SK-N-MC (cell line): ENCODE results near the gene SEBOX.
A peak's percentile ranks its signal among the peaks of the same experiment; 100 is the strongest.

Experiments
- DNase-seq: peaks from one replicate; pipeline ENCODE4 v3.0.0-alpha.2; 2011; ENCODE audit warnings: low read depth, low spot score
- H3K27ac ChIP-seq: fragments of 200-600 bp; sonication (generic); 2 replicates; pipeline ENCODE4 v1.5.1; 2016; ENCODE audit warnings: mixed run types
- H3K36me3 ChIP-seq: fragments of 200-600 bp; sonication (generic); 2 replicates; pipeline ENCODE4 v1.6.1; 2017; ENCODE audit warnings: antibody characterized with exemption, low read length, mixed read lengths; ENCODE audit not compliant: insufficient read depth
- H3K4me3 ChIP-seq: fragments of 200-600 bp; sonication (generic); 2 replicates; pipeline ENCODE4 v1.5.1; 2016
- H3K9ac ChIP-seq: fragments of 200-600 bp; sonication (generic); 2 replicates; pipeline ENCODE4 v1.8.0; 2017; ENCODE audit warnings: mixed run types, mixed read lengths; ENCODE audit not compliant: insufficient read length
- H3K9me3 ChIP-seq: fragments of 200-600 bp; sonication (generic); 2 replicates; pipeline ENCODE4 v1.6.1; 2017; ENCODE audit warnings: low read depth, mild to moderate bottlenecking, antibody characterized with exemption, low read length, moderate library complexity, mixed read lengths
- EZH2 ChIP-seq: fragments of 200-600 bp; sonication (generic); IDR thresholded peaks from one replicate; pipeline ENCODE4 v1.6.1; 2017; ENCODE audit warnings: antibody characterized with exemption
- FOXP2 ChIP-seq: optimal IDR thresholded peaks from 2 replicates; pipeline ENCODE3; 2011; ENCODE audit warnings: mild to moderate bottlenecking, moderate library complexity; ENCODE audit not compliant: insufficient read depth; ENCODE audit errors: extremely low read length, control extremely low read depth
- POLR2AphosphoS5 ChIP-seq: IDR thresholded peaks from 2 replicates; pipeline ENCODE4 v1.6.1; 2012; ENCODE audit warnings: mild to moderate bottlenecking, low read depth, low read length, borderline replicate concordance

Gene SEBOX

DNA sequence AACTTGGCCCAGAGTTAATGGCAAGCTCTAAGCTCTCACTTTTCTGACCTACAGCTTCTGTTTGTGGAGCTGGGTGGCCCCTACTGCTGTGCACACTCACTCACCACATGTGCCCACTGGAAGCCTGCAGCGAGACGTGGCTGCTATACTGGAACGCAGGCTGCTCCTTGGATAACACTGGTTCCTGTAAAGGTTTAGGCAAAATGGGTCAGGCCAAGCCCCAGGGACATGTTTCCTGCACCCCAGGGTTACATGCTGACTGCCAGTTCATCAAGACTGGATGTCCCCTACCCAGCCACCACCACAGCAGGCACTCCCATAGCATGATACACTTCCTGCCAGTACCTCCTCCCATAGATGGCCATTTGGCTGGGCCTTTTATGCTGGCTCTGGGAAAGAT, 16.0 kb downstream of the SEBOX start:
- no peak for DNase-seq
- TF ChIP-seq EZH2 (no peak), POLR2AphosphoS5 (no peak; the same call in 1 of the 2 replicates), FOXP2 (no peak)
- no peak overlapping the region for H3K9ac ChIP-seq
- peaks cover 68% of the 10 kb centered on the region for H3K36me3 ChIP-seq
- no peaks in the 10 kb centered on the region for H3K9me3 ChIP-seq
- H3K4me3 ChIP-seq: no peak overlapping the region
- H3K27ac ChIP-seq: no peak overlapping the region

DNA sequence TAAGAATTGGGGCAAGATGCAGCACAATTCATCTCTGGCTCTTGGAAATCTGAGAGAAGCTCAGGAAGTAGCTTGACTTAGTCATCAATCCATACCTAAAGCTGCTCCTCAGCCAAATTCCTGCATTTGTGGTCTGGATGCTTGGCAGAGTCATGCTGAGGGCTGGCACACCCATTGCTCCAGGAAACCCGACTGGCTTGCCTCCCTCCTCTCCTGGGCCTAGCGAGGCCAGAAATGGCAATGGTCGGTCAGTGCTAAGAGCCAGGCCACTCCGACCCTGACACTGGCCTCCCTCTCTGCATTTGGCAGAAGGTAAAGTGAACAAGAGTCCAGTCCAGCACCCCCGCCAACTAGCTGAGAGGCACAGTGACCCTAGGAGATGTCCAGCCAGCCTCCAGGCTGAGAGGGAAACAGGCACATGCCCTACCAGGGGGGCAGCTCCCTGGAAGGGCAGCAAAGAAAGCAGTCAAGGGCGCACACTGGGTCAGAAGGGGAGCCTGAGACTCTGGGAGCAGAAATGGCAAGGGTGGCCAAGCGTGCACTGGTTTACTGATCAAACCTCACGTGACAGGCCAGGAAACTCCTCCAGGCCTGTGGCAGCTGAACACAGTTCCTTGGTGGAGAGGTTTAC, 17.6 kb downstream of the SEBOX start:
- Histone ChIP-seq H3K27ac (no peak overlapping the region), H3K9ac (no peak overlapping the region), H3K36me3 (peaks cover 56% of the 10 kb centered on the region), H3K4me3 (no peak overlapping the region), H3K9me3 (no peaks in the 10 kb centered on the region)
- TF ChIP-seq POLR2AphosphoS5: no peak; the same call in 1 of the 2 replicates
- TF ChIP-seq FOXP2: no peak
- no peak for TF ChIP-seq EZH2
- no peak for DNase-seq

DNA sequence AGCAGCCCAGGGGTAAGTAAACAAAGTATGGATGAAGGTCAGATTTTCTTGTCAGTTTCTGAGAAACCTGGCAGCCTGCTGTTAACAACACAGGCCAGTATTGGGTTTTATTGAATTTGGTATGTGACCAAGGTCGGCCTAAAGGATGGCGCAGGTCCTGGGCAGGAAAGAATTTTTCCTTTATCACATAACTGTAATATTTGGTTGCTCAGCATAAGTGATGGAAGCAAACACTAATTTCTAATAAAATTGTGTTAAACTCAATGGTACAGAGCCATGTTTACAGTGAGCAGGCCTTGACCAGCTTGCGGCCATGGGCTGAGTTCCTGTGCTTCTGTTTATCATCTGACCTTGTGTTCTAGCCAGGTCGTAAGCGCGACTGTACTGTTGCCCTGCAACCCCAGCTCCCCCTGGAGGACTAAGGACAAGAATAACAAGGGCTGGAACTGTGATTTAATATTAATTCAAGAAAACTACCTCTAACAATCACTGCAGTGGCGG, 18.2 kb downstream of the SEBOX start:
- H3K36me3 ChIP-seq: peaks cover 59% of the 10 kb centered on the region
- H3K27ac ChIP-seq: no peak overlapping the region

DNA sequence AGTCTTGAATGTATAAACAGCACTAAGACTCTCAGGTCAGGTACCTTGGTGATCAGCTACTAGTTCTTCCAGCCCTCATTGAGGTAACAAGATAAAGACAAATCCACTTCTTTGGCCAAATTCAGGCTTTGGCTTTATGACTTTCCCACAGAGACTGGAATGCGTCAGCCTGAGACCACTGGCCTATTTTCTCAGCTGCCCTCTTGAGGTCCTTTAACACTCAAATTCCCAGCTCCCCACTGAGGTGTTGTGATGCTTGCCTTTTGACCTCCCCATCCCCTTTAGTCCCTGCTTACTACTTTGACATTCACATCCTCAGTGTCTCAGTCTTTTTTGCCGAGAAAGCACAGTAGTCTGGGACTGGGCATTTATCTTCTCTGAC, 18.8 kb downstream of the SEBOX start:
- Histone ChIP-seq H3K9ac (no peak overlapping the region), H3K9me3 (no peaks in the 10 kb centered on the region), H3K4me3 (no peak overlapping the region), H3K36me3 (peaks cover 59% of the 10 kb centered on the region), H3K27ac (no peak overlapping the region)
- no peak for DNase-seq
- TF ChIP-seq EZH2: no peak
- no peak for TF ChIP-seq POLR2AphosphoS5
- no peak for TF ChIP-seq FOXP2

More for the DNA sequence above, 18.2 kb downstream of the SEBOX start:
- H3K4me3 ChIP-seq: no peak overlapping the region
- no peaks in the 10 kb centered on the region for H3K9me3 ChIP-seq
- no peak for DNase-seq
- no peak for TF ChIP-seq FOXP2
- TF ChIP-seq EZH2: no peak
- no peak for TF ChIP-seq POLR2AphosphoS5
- no peak overlapping the region for H3K9ac ChIP-seq

DNA sequence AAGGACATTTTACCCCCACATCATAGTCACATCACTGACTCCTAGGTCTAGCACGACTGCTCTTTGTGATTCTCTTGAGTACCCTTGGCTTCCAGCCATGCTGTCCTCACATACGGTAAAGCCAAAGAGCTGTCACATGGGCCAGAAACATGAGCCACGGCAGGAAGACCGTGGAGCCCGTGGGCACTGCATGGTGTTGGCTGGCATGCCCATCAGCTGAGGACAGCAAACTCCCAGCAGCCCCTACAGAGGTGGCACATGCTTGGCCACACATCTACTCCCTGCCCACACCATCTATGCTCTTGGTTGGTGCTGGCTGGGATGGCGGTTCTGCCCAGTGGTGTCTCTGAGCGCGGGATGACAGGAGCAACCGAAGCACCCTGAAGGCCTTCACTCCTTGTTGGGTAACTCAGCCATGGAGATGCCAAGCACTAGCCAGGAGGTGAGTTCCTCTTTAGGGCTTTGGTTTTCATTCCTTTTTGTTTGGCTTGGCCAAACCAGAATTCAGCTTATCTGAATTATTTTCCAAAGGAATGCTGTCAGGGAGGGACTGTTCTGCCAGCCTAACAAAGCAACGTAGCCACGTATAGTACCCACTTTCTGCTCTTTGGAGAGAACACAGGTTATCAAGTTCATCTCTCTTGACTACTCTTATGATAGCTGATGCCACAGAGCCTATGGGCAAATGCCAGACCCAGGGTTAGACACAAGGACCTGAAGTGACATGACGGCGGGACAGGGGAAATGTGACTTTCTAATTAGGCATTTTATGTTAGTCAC, 19.4 kb downstream of the SEBOX start:
- Histone ChIP-seq H3K9ac (no peak overlapping the region), H3K27ac (no peak overlapping the region), H3K9me3 (no peaks in the 10 kb centered on the region), H3K36me3 (peaks cover 55% of the 10 kb centered on the region), H3K4me3 (no peak overlapping the region)
- TF ChIP-seq POLR2AphosphoS5 (peak; percentile 27; the same call in 1 of the 2 replicates), FOXP2 (no peak)
- no peak for DNase-seq

DNA sequence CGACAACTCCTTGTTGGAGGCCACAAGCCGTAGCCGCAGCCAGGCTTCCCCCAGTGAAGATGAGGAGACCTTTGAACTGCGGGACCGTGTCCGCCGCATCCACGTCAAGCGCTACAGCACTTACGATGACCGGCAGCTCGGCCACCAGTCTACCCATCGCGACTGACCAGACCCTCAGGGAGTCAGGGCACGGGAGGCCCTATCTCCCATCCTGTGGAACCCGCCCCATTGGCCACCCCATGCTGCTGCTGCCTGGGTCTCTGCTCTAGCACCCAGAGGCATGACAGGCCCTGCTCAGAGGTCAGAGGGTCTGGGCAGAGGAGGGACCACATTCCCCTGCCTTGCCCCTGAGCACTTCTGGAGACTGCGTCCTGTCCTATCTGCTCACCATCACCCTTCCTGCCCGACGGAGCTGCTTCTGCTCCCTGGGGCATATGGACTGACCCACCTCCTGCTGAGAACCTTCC, 20.5 kb downstream of the SEBOX start:
- H3K27ac ChIP-seq: no peak overlapping the region
- no peaks in the 10 kb centered on the region for H3K9me3 ChIP-seq
- H3K9ac ChIP-seq: no peak overlapping the region
- H3K36me3 ChIP-seq: peaks cover 44% of the 10 kb centered on the region
- H3K4me3 ChIP-seq: no peak overlapping the region
- TF ChIP-seq FOXP2: no peak
- DNase-seq: no peak

DNA sequence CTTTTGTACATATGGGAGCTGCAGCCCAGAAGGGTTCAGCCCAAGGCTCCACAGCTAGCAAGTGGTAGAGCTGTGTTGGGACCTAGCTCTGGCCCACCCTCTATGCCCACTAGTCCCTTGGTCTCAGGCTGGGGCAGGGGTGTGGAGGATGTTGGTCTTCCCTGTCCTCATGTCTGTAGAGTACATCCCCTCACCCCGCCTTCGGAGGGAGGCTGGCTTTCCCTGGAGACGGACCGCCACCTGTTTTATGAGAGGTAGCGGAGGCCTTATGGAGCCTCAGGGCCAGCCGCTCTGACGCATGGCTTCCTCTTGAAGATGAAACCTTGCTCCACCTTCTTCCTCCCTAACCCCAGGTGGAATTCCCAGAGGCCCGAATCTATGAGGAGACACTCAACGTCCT, 21.0 kb downstream of the SEBOX start:
- no peaks in the 10 kb centered on the region for H3K9me3 ChIP-seq
- no peak overlapping the region for H3K4me3 ChIP-seq
- TF ChIP-seq EZH2 (no peak), POLR2AphosphoS5 (no peak), FOXP2 (no peak)
- no peak overlapping the region for H3K27ac ChIP-seq
- no peak overlapping the region for H3K9ac ChIP-seq
- H3K36me3 ChIP-seq: peaks cover 42% of the 10 kb centered on the region
- no peak for DNase-seq

DNA sequence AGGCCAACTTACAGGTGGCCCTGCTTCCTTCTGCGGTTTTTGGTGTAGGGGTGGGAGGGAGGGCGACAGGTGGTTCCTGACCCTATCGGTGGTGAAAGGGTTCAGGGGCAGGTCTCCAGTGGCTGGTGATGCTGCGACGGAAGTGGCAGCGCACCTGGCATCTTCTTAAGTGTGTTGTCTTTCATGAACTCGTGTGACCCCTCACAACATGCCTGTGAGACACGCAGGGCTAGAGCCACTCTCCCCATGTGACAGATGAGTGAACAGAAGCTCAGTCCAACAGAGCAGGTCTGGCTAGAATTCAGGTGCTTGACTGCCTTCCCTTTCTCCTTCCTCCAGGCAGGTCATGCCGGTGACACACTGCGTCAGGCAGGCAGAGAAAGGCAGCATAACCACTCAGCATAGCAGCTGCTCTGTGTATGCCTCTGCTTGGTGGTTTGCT, 21.5 kb downstream of the SEBOX start:
- H3K36me3 ChIP-seq: peaks cover 37% of the 10 kb centered on the region
- H3K4me3 ChIP-seq: no peak overlapping the region
- DNase-seq: no peak
- no peak for TF ChIP-seq FOXP2
- no peak for TF ChIP-seq POLR2AphosphoS5
- TF ChIP-seq EZH2: no peak
- no peak overlapping the region for H3K9ac ChIP-seq
- no peaks in the 10 kb centered on the region for H3K9me3 ChIP-seq
- no peak overlapping the region for H3K27ac ChIP-seq
